Tibial nerve (tissue), 4 donors: ENCODE measurements around the gene UQCR11. TPM values are rescaled to one million over a fixed set of nuclear protein-coding genes. Genes with fewer than 3 reads are reported as not detected.

ENCODE experiments used
- DNase-seq, 2 donors: peaks; one replicate each; pipeline ENCODE4 v3.0.0-alpha.2; 2019; ENCODE audit warnings: low spot score in 2 of 2
- H3K27ac ChIP-seq, 4 donors: fragments of 200-600 bp; sonication (generic) in 3 of 4; one replicate each; pipeline ENCODE4 v1.5.1; 2017 to 2019; ENCODE audit warnings: mild to moderate bottlenecking in 1 of 4
- H3K27me3 ChIP-seq, 2 donors: fragments of 200-600 bp; sonication (generic) in 1 of 2; one replicate each; pipeline versions ENCODE4 v1.5.1 to v1.6.0; 2017 to 2019
- H3K36me3 ChIP-seq, 3 donors: fragments of 200-600 bp; sonication (generic); one replicate each; pipeline ENCODE4 v1.5.1; 2018 to 2019
- H3K4me1 ChIP-seq, 4 donors: fragments of 200-600 bp; sonication (generic) in 3 of 4; one replicate each; pipeline ENCODE4 v1.5.1; 2017 to 2019
- H3K4me3 ChIP-seq, 4 donors: fragments of 200-600 bp; sonication (generic) in 3 of 4; one replicate each; pipeline ENCODE4 v1.5.1; 2017 to 2019; ENCODE audit warnings: mild to moderate bottlenecking in 1 of 4, moderate library complexity in 1 of 4
- H3K9me3 ChIP-seq, 4 donors: fragments of 200-600 bp; sonication (generic) in 3 of 4; one replicate each; pipeline ENCODE4 v1.5.1; 2017 to 2019
- CTCF ChIP-seq, 5 experiments: fragments of 200-600 bp in 3 of 5; fragments of 450-650 bp in 2 of 5; sonication (generic) in 3 of 5; IDR thresholded peaks; one replicate each; pipeline ENCODE4 v1.5.1; 2016 to 2019; ENCODE audit warnings: antibody characterized with exemption in 5 of 5, mild to moderate bottlenecking in 3 of 5, moderate library complexity in 2 of 5
- EP300 ChIP-seq, 2 donors: sonication (generic); formaldehyde crosslinking; IDR thresholded peaks; one replicate each; pipeline ENCODE4 v1.6.1; 2017; ENCODE audit warnings: antibody characterized with exemption in 2 of 2, mild to moderate bottlenecking in 1 of 2
- POLR2A ChIP-seq, 2 donors: fragments of 450-650 bp; IDR thresholded peaks; one replicate each; pipeline ENCODE4 v1.6.1; 2017; ENCODE audit warnings: antibody characterized with exemption in 2 of 2, mild to moderate bottlenecking in 2 of 2, moderate library complexity in 2 of 2
- WGBS, 2 donors: methylation state at CpG; one replicate each; pipeline ENCODE4 v1.1.5; 2018; 5-methylcytosine and 5-hydroxymethylcytosine counted together
- total RNA-seq, 4 donors: library from RNA; depleted of rRNA; stranded (reverse); fragments of >200 nt; gene quantifications; one replicate each; pipeline ENCODE4 v1.1.0, GENCODE V29; 2016

The UQCR11 gene
- total RNA-seq, 4 donors from 2014 or later, result 58.8 to 95.7 (median 66.0) TPM

- Histone ChIP-seq H3K4me1 (peaks cover 0 to 36% (median 18%) of the 10 kb centered on the region in 4 donors), H3K27ac (peak overlapping the region; percentile 87 to 98 (median 92)), H3K36me3 (peaks cover 0 to 30% (median under 1%) of the 10 kb centered on the region in 3 donors), H3K4me3 (peak overlapping the region; percentile 81 to 95 (median 88)), H3K9me3 (no peaks in the 10 kb centered on the region), H3K27me3 (no peaks in the 10 kb centered on the region)
- 0 to 2% methylated on average over 2 to 37 of the region's 94 CpGs for WGBS, 2 donors
- peak in 2 of 5 experiments; percentile 8 to 42 for TF ChIP-seq CTCF (IDR thresholded peaks at IDR 0.05)
- peak; percentile 67 to 82 for TF ChIP-seq POLR2A (IDR thresholded peaks at IDR 0.05)
- TF ChIP-seq EP300 (IDR thresholded peaks at IDR 0.05), result peak in 1 of 2 donors; percentile 58
- peak; percentile 57 to 76 for DNase-seq
Observed at GRCh38 chr19:1592024-1592754, 13.1 kb downstream of the UQCR11 start.

GRCh38 chr19:1591421-1592023, 13.7 kb downstream of the UQCR11 start:
- peak overlapping the region; percentile 81 to 95 (median 88) for H3K4me3 ChIP-seq
- peak overlapping the region; percentile 87 to 98 (median 92) for H3K27ac ChIP-seq
- no peaks in the 10 kb centered on the region for H3K9me3 ChIP-seq
- TF ChIP-seq EP300 (IDR thresholded peaks at IDR 0.05) (no peak), POLR2A (IDR thresholded peaks at IDR 0.05) (no peak), CTCF (IDR thresholded peaks at IDR 0.05) (no peak)
- no peaks in the 10 kb centered on the region for H3K27me3 ChIP-seq
- WGBS, 2 donors, result 2 to 3% methylated on average over 30 to 31 of the region's 31 CpGs
- H3K36me3 ChIP-seq, result peaks cover 0 to 24% (median 0%) of the 10 kb centered on the region in 3 donors
- no peak for DNase-seq
- peaks cover 0 to 36% (median 18%) of the 10 kb centered on the region in 4 donors for H3K4me1 ChIP-seq

- H3K9me3 ChIP-seq, result no peaks in the 10 kb centered on the region
- peaks cover 0 to 17% (median 0%) of the 10 kb centered on the region in 3 donors for H3K36me3 ChIP-seq
- peak overlapping the region; percentile 81 to 95 (median 88) for H3K4me3 ChIP-seq
- no peak for TF ChIP-seq CTCF (IDR thresholded peaks at IDR 0.05)
- no peak for TF ChIP-seq POLR2A (IDR thresholded peaks at IDR 0.05)
- TF ChIP-seq EP300 (IDR thresholded peaks at IDR 0.05), result no peak
- WGBS, 2 donors, result 13 to 14% methylated on average over 10 of the region's 10 CpGs
- no peak for DNase-seq
- peak overlapping the region in 3 of 4 donors; percentile 91 to 98 (median 93) for H3K27ac ChIP-seq
- no peaks in the 10 kb centered on the region for H3K27me3 ChIP-seq
- peaks cover 0 to 36% (median 18%) of the 10 kb centered on the region in 4 donors for H3K4me1 ChIP-seq
Observed at GRCh38 chr19:1590641-1591397, 14.4 kb downstream of the UQCR11 start.

- peaks cover 0 to 20% (median under 1%) of the 10 kb centered on the region in 3 donors for H3K36me3 ChIP-seq
- no peak for DNase-seq
- H3K9me3 ChIP-seq, result no peaks in the 10 kb centered on the region
- WGBS, 2 donors, result 44 to 58% methylated on average over 9 of the region's 9 CpGs
- H3K4me1 ChIP-seq, result peaks cover 0 to 27% (median 15%) of the 10 kb centered on the region in 4 donors
- no peak overlapping the region for H3K27ac ChIP-seq
- H3K4me3 ChIP-seq, result no peak overlapping the region
- TF ChIP-seq POLR2A (IDR thresholded peaks at IDR 0.05) (no peak), CTCF (IDR thresholded peaks at IDR 0.05) (no peak), EP300 (IDR thresholded peaks at IDR 0.05) (no peak)
- H3K27me3 ChIP-seq, result no peaks in the 10 kb centered on the region
Observed at GRCh38 chr19:1587872-1588271, 17.4 kb downstream of the UQCR11 start.
